OCI-LY7 (cell line): Measurements from ENCODE around the gene STK33.

Experiments
- CTCF ChIP-seq: fragments of 200-600 bp; sonication (generic); conservative IDR thresholded peaks from 2 replicates; pipeline ENCODE4 v1.5.1; 2014; ENCODE audit warnings: mild to moderate bottlenecking, antibody characterized with exemption, low read length, moderate library complexity, mixed read lengths
- EZH2phosphoT487 ChIP-seq: fragments of 200-600 bp; sonication (generic); IDR thresholded peaks from 2 replicates; pipeline ENCODE4 v1.6.1; 2018; ENCODE audit warnings: low read depth, borderline replicate concordance, mild to moderate bottlenecking, mixed run types, antibody characterized with exemption, low read length, moderate library complexity, mixed read lengths

DNA sequence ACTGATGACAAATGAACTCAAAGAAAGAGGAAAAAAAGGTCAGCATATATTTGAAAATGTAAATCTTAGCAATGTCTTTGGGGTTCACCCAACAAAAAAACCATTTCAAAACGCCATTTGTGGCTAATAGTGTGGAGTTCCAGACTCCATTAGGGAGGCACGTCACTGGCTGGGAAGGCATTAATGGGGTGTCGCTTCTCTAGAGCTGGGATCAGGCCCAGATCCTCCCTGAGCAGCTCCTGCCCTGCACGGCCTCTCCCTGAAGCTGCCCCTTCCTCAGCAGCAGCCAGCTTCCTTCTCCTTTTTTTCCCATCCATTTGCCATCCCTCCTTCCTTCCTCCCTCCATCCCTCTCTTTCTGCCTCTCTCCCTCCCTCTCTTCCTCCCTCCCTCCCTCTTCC is 231.5 kb downstream of the STK33 start:
- TF ChIP-seq CTCF (no peak), EZH2phosphoT487 (no peak)
